H1 (cell line): ENCODE data around the gene OR9I1. TPM values are rescaled to one million over a fixed set of nuclear protein-coding genes. Genes with fewer than 3 reads are reported as not detected.

Source experiments
- CTCF ChIA-PET: fragments of 300-600 bp; sonication (Branson Sonifier 250); formaldehyde crosslinking; loops from one replicate; lab custom pipeline; 2021; ENCODE audit not compliant: partially characterized antibody; lab: Charles Lee
- POLR2A ChIA-PET: fragments of 300-600 bp; sonication (Branson Sonifier 250); formaldehyde crosslinking; loops from one replicate; lab custom pipeline; 2021; ENCODE audit warnings: inconsistent platforms; ENCODE audit not compliant: partially characterized antibody; lab: Charles Lee
- DNase-seq, 2 experiments: peaks; one replicate each; pipeline versions ENCODE4 v3.0.0 to v3.0.0-alpha.2; 2010 to 2022; ENCODE audit warnings: low spot score in 2 of 2, low read depth in 1 of 2, mixed read lengths in 1 of 2
- FAIRE-seq: peaks from 2 replicates; lab custom pipeline; 2011; peaks lifted over from hg19 to GRCh38; lab: Jason Lieb, UNC
- H2AFZ ChIP-seq: 2 replicates; pipeline ENCODE4 v1.8.1; 2012; ENCODE audit warnings: low read length, inconsistent platforms
- H2AK5ac ChIP-seq: 2 replicates; pipeline ENCODE4 v1.6.1; 2013; ENCODE audit warnings: low read depth, low read length
- H2BK120ac ChIP-seq: replicated peaks from 2 replicates; pipeline ENCODE3; 2013; ENCODE audit warnings: low read depth, low read length, inconsistent platforms
- H2BK12ac ChIP-seq: 2 replicates; pipeline ENCODE4 v1.6.1; 2013; ENCODE audit warnings: low read depth, low read length
- H2BK15ac ChIP-seq: 2 replicates; pipeline ENCODE4 v1.6.1; 2013; ENCODE audit warnings: low read length
- H2BK20ac ChIP-seq: 2 replicates; pipeline ENCODE4 v1.6.1; 2013; ENCODE audit warnings: low read length
- H2BK5ac ChIP-seq: 2 replicates; pipeline ENCODE4 v1.6.1; 2013; ENCODE audit warnings: low read depth, low read length
- H3K14ac ChIP-seq: 2 replicates; pipeline ENCODE4 v1.6.1; 2013; ENCODE audit warnings: inconsistent platforms; ENCODE audit not compliant: insufficient read length
- H3K18ac ChIP-seq: 2 replicates; pipeline ENCODE4 v1.6.1; 2013; ENCODE audit warnings: low read length; ENCODE audit errors: extremely low read depth
- H3K23ac ChIP-seq: 2 replicates; pipeline ENCODE4 v1.6.1; 2013; ENCODE audit warnings: inconsistent platforms; ENCODE audit not compliant: insufficient read length
- H3K23me2 ChIP-seq: 2 replicates; pipeline ENCODE4 v1.6.1; 2013; ENCODE audit warnings: low read depth, low read length
- H3K27ac ChIP-seq: 2 replicates; pipeline ENCODE4 v1.6.1; 2011; ENCODE audit warnings: low read depth, low read length, inconsistent platforms
- H3K27me3 ChIP-seq, 4 experiments: replicated peaks in 1 of 4; 1 replicate in 1 of 4; 2 replicates in 3 of 4; pipeline versions ENCODE4 v1.6.1 to v1.8.1; 2011 to 2013; ENCODE audit warnings: low read length in 3 of 4, mild to moderate bottlenecking in 3 of 4, inconsistent platforms in 2 of 4, mixed read lengths in 2 of 4, moderate library complexity in 1 of 4; ENCODE audit not compliant: control insufficient read depth in 3 of 4, insufficient read depth in 3 of 4; ENCODE audit errors: extremely low read depth in 1 of 4
- H3K36me3 ChIP-seq, 4 experiments: 2 replicates each; pipeline versions ENCODE4 v1.6.1 to v1.8.1; 2011 to 2013; ENCODE audit warnings: mild to moderate bottlenecking in 4 of 4, low read length in 3 of 4, moderate library complexity in 2 of 4, control low read depth in 1 of 4, inconsistent platforms in 1 of 4; ENCODE audit not compliant: insufficient read depth in 4 of 4, control insufficient read depth in 2 of 4
- H3K4ac ChIP-seq: replicated peaks from 2 replicates; pipeline ENCODE3; 2013; ENCODE audit warnings: low read length, low read depth, mixed read lengths, inconsistent platforms; ENCODE audit not compliant: insufficient read length
- H3K4me1 ChIP-seq, 4 experiments: replicated peaks in 1 of 4; 1 replicate in 1 of 4; 2 replicates in 3 of 4; pipeline versions ENCODE4 v1.6.1 to v1.8.1; 2011 to 2013; ENCODE audit warnings: low read length in 3 of 4, inconsistent platforms in 2 of 4, mixed read lengths in 1 of 4; ENCODE audit not compliant: insufficient read depth in 4 of 4, control insufficient read depth in 3 of 4
- H3K4me2 ChIP-seq, 2 experiments: 2 replicates each; pipeline versions ENCODE4 v1.6.1 to v1.8.1; 2011 to 2013; ENCODE audit warnings: low read depth in 2 of 2, low read length in 2 of 2, control low read depth in 1 of 2, inconsistent platforms in 1 of 2, mild to moderate bottlenecking in 1 of 2; ENCODE audit not compliant: insufficient read depth in 1 of 2
- H3K4me3 ChIP-seq, 4 experiments: fragments of 200-600, 300-600 bp in 1 of 4; sonication (generic), shearing (Covaris generic), sonication (Bioruptor Twin) in 1 of 4; 2 replicates each; pipeline versions ENCODE4 v1.5.1 to v1.8.1; 2011 to 2016; ENCODE audit warnings: low read length in 4 of 4, low read depth in 3 of 4, control low read depth in 2 of 4, inconsistent platforms in 2 of 4, mild to moderate bottlenecking in 2 of 4, mixed read lengths in 1 of 4, moderate library complexity in 1 of 4; ENCODE audit not compliant: insufficient read depth in 2 of 4; ENCODE audit errors: extremely low read depth in 1 of 4
- H3K56ac ChIP-seq: replicated peaks from 2 replicates; pipeline ENCODE3; 2013; ENCODE audit warnings: low read depth, mild to moderate bottlenecking, mixed read lengths, low read length, inconsistent platforms; ENCODE audit not compliant: insufficient read length
- H3K79me1 ChIP-seq: 2 replicates; pipeline ENCODE4 v1.6.1; 2013; ENCODE audit warnings: low read depth, low read length, control low read depth
- H3K79me2 ChIP-seq, 2 experiments: 2 replicates each; pipeline versions ENCODE4 v1.6.1 to v1.8.1; 2012 to 2013; ENCODE audit warnings: low read length in 2 of 2, mild to moderate bottlenecking in 2 of 2, inconsistent platforms in 1 of 2; ENCODE audit not compliant: insufficient read depth in 2 of 2, control insufficient read depth in 1 of 2
- H3K9ac ChIP-seq, 4 experiments: replicated peaks in 1 of 4; 1 replicate in 1 of 4; 2 replicates in 3 of 4; pipeline versions ENCODE4 v1.6.1 to v1.8.1; 2011 to 2013; ENCODE audit warnings: low read depth in 3 of 4, low read length in 3 of 4, control low read depth in 2 of 4, mild to moderate bottlenecking in 2 of 4, moderate library complexity in 2 of 4, inconsistent platforms in 1 of 4; ENCODE audit errors: extremely low read depth in 1 of 4
- H3K9me3 ChIP-seq, 2 experiments: 2 replicates each; pipeline versions ENCODE4 v1.6.1 to v1.8.1; 2012 to 2013; ENCODE audit warnings: mild to moderate bottlenecking in 2 of 2, moderate library complexity in 2 of 2, control low read depth in 1 of 2, inconsistent platforms in 1 of 2, low read depth in 1 of 2, low read length in 1 of 2, mixed read lengths in 1 of 2; ENCODE audit not compliant: insufficient read depth in 2 of 2
- H4K20me1 ChIP-seq, 2 experiments: replicated peaks in 1 of 2; 2 replicates each; pipeline versions ENCODE3 to v1.8.1; 2011 to 2013; ENCODE audit warnings: inconsistent platforms in 2 of 2, low read length in 2 of 2, mild to moderate bottlenecking in 1 of 2; ENCODE audit not compliant: insufficient read depth in 2 of 2, control insufficient read depth in 1 of 2
- H4K5ac ChIP-seq: 2 replicates; pipeline ENCODE4 v1.6.1; 2013; ENCODE audit warnings: low read length, low read depth, mixed read lengths, inconsistent platforms; ENCODE audit not compliant: insufficient read length
- H4K8ac ChIP-seq: 2 replicates; pipeline ENCODE4 v1.8.0; 2013; ENCODE audit warnings: mild to moderate bottlenecking, moderate library complexity, low read length, inconsistent platforms; ENCODE audit not compliant: insufficient read depth; ENCODE audit errors: extremely low read depth
- H4K91ac ChIP-seq: replicated peaks from 2 replicates; pipeline ENCODE3; 2013; ENCODE audit warnings: low read length, mixed read lengths, inconsistent platforms; ENCODE audit not compliant: insufficient read length
- BCL11A ChIP-seq, 2 experiments: IDR thresholded peaks; one replicate each; pipeline ENCODE4 v1.6.1; 2011; ENCODE audit warnings: low read depth in 2 of 2, low read length in 2 of 2, mild to moderate bottlenecking in 2 of 2
- BRCA1 ChIP-seq: IDR thresholded peaks from 2 replicates; pipeline ENCODE4 v1.6.1; 2012; ENCODE audit warnings: low read depth, low read length, improper control_type of control experiment
- JUND ChIP-seq: IDR thresholded peaks from 2 replicates; pipeline ENCODE4 v1.6.1; 2011; ENCODE audit warnings: mild to moderate bottlenecking, improper control_type of control experiment, low read length
- KDM1A ChIP-seq: fragments of 200-600, 300-600 bp; sonication (generic); IDR thresholded peaks from 2 replicates; pipeline ENCODE4 v1.7.1; 2016; ENCODE audit warnings: mild to moderate bottlenecking, low read length, borderline replicate concordance
- POU5F1 ChIP-seq: IDR thresholded peaks from 2 replicates; pipeline ENCODE4 v1.6.1; 2011; ENCODE audit warnings: low read depth, mild to moderate bottlenecking, low read length, moderate library complexity
- RAD21 ChIP-seq, 2 experiments: IDR thresholded peaks in 1 of 2; conservative IDR thresholded peaks in 1 of 2; 2 replicates each; pipeline ENCODE4 v1.6.1; 2011; ENCODE audit warnings: low read depth in 2 of 2, low read length in 2 of 2, improper control_type of control experiment in 1 of 2, inconsistent platforms in 1 of 2, mild to moderate bottlenecking in 1 of 2, moderate library complexity in 1 of 2
- SAP30 ChIP-seq: fragments of 300-600 bp; sonication (generic); IDR thresholded peaks from 2 replicates; pipeline ENCODE4 v1.7.1; 2012; ENCODE audit warnings: low read length, moderate library complexity, mild to moderate bottlenecking, inconsistent platforms; ENCODE audit not compliant: insufficient read depth, insufficient replicate concordance
- SIN3A ChIP-seq, 2 experiments: IDR thresholded peaks in 1 of 2; conservative IDR thresholded peaks in 1 of 2; 2 replicates each; pipeline ENCODE4 v1.6.1; 2011 to 2012; ENCODE audit warnings: low read length in 2 of 2, improper control_type of control experiment in 1 of 2, low read depth in 1 of 2, mild to moderate bottlenecking in 1 of 2
- SIRT6 ChIP-seq: IDR thresholded peaks from one replicate; pipeline ENCODE4 v1.7.1; 2012; ENCODE audit warnings: low read length, inconsistent platforms
- SP4 ChIP-seq: IDR thresholded peaks from 2 replicates; pipeline ENCODE4 v1.6.1; 2012; ENCODE audit warnings: low read length, inconsistent platforms
- TAF1 ChIP-seq: IDR thresholded peaks from 2 replicates; pipeline ENCODE4 v1.6.1; 2011; ENCODE audit warnings: mild to moderate bottlenecking, low read depth, low read length
- WGBS, 2 experiments: shearing (Covaris generic) in 1 of 2; methylation state at CpG; one replicate each; pipeline versions ENCODE4 v1.1.6 to v1.1.7; 2013 to 2015; ENCODE audit warnings: low lambda C conversion rate in 2 of 2, mixed read lengths in 2 of 2, inconsistent platforms in 1 of 2, low coverage in 1 of 2, missing lambda C conversion rate in 1 of 2; ENCODE audit not compliant: insufficient replicate concordance in 2 of 2, insufficient coverage in 1 of 2, insufficient read length in 1 of 2; ENCODE audit errors: extremely low coverage in 1 of 2, missing lambda C conversion rate in 1 of 2; 5-methylcytosine and 5-hydroxymethylcytosine counted together
- polyA plus RNA-seq, 7 experiments: library from polyadenylated mRNA; depleted of rRNA in 3 of 7; stranded (reverse) in 5 of 7; unstranded in 2 of 7; fragments of >200 nt in 5 of 7; fragments of 200-250 nt in 2 of 7; gene quantifications; 1 replicate in 5 of 7; 2 replicates in 1 of 7; 4 replicates in 1 of 7; pipeline versions ENCODE4 v1.2.1 to v1.2.3, GENCODE V29; 2011 to 2013; ENCODE audit warnings: missing spikeins in 2 of 7, mixed read lengths in 2 of 7
- total RNA-seq: library from RNA; stranded (reverse); fragmentation: NEBNext Ultra II Directional; extraction: Animal tissue kit (Norgen Biotek cat#: 25700); gene quantifications from 2 replicates; pipeline ENCODE4 v1.2.1, GENCODE V29; 2021
- TF ChIP-seq, protein P1 (sequence below): IDR thresholded peaks from 2 replicates; pipeline ENCODE4 v1.6.1; 2012; ENCODE audit warnings: low read length, inconsistent platforms

Gene OR9I1
- total and polyA plus RNA-seq, 2 of the 8 experiments (the other 6 are each of a cell fraction or from before 2014, with no cell fraction given), result not detected

DNA sequence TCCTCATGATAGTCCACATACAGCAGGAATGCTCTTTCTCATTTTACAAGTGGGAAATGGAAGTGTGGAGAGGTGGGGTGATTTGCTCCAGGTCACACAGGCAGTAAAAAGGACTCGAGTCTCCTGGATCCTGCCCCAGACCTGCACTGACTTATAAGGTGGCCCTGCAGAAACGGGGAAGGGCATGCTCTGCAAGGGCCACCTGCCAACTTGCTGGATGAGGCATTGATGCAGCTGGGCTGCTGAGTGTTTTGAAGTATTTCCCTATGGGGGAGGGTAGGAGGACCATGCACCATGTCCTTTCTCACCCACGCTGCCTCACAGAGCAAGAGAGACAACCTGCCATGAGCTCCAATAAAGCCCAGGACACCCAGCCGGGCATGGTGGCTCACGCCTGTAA is 57.6 kb downstream of the OR9I1 start:
- H4K91ac ChIP-seq, result no peak overlapping the region
- no peak overlapping the region for H2BK15ac ChIP-seq
- H3K27ac ChIP-seq, result no peak overlapping the region
- H3K4me2 ChIP-seq, result no peak overlapping the region
- no peak overlapping the region for H3K4me3 ChIP-seq
- H2BK12ac ChIP-seq, result 0 out of 2 replicates have a peak overlapping the region, but pooled peaks have one; percentile 17
- H3K4me1 ChIP-seq, result no peaks in the 10 kb centered on the region; a peak in 1 of 7 replicates
- no peaks in the 10 kb centered on the region for H3K27me3 ChIP-seq
- H3K9ac ChIP-seq, result no peak overlapping the region
- H2AK5ac ChIP-seq, result 0 out of 2 replicates have a peak overlapping the region, but pooled peaks have one; percentile 39
- DNase-seq (no peak), FAIRE-seq (no peak)
- H4K8ac ChIP-seq, result no peak overlapping the region
- H3K56ac ChIP-seq, result no peak overlapping the region
- H3K23me2 ChIP-seq, result no peaks in the 10 kb centered on the region
- no peak overlapping the region for H2AFZ ChIP-seq
- no peak overlapping the region for H3K4ac ChIP-seq
- H4K5ac ChIP-seq, result no peak overlapping the region
- 89% methylated on average over 5 of the region's 5 CpGs; no CpG with 5 or more reads in 1 of the 2 experiments for WGBS, 2 experiments
- ChIA-PET CTCF (interaction anchor here (0.9 to 1.4 kb wide), 4 partner anchors 10 to 427 kb away, joined by 3 to 4 read pairs (median 4); no protein-coding TSS in a partner anchor), POLR2A (no interaction called here)
- no peak overlapping the region for H3K23ac ChIP-seq
- no peaks in the 10 kb centered on the region for H3K9me3 ChIP-seq
- no peak overlapping the region for H2BK20ac ChIP-seq
- TF ChIP-seq SIN3A (conservative IDR thresholded peaks at IDR 0.05 in 1 of 2, IDR thresholded peaks at IDR 0.05 in 1 of 2; ENCODE audit: low read depth in 1 of 2, low read length in 2 of 2) (no peak), TAF1 (no peak), POU5F1 (no peak), SP4 (no peak), BRCA1 (no peak), SIRT6 (no peak), SAP30 (no peak), KDM1A (no peak), JUND (no peak), RAD21 (IDR thresholded peaks at IDR 0.05 in 1 of 2, conservative IDR thresholded peaks at IDR 0.05 in 1 of 2; ENCODE audit: low read depth in 2 of 2, low read length in 2 of 2) (no peak), BCL11A (IDR thresholded peaks at IDR 0.05; ENCODE audit: low read depth in 2 of 2, low read length in 2 of 2) (no peak)
- TF ChIP-seq, protein P1, sequence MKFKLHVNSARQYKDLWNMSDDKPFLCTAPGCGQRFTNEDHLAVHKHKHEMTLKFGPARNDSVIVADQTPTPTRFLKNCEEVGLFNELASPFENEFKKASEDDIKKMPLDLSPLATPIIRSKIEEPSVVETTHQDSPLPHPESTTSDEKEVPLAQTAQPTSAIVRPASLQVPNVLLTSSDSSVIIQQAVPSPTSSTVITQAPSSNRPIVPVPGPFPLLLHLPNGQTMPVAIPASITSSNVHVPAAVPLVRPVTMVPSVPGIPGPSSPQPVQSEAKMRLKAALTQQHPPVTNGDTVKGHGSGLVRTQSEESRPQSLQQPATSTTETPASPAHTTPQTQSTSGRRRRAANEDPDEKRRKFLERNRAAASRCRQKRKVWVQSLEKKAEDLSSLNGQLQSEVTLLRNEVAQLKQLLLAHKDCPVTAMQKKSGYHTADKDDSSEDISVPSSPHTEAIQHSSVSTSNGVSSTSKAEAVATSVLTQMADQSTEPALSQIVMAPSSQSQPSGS, result no peak
- no peaks in the 10 kb centered on the region for H3K79me2 ChIP-seq
- no peak overlapping the region for H3K14ac ChIP-seq
- H4K20me1 ChIP-seq, result no peaks in the 10 kb centered on the region
- no peak overlapping the region for H2BK120ac ChIP-seq
- H3K36me3 ChIP-seq, result no peaks in the 10 kb centered on the region
- H3K18ac ChIP-seq, result no peak overlapping the region
- H3K79me1 ChIP-seq, result no peaks in the 10 kb centered on the region
- H2BK5ac ChIP-seq, result no peak overlapping the region
